HEK293 (cell line): ENCODE measurements around the gene IMP3.

ENCODE experiments used
- HOXC10 ChIP-seq: sonication (generic); formaldehyde crosslinking; IDR thresholded peaks from 2 replicates; pipeline ENCODE4 v1.8.1; 2023; ENCODE audit warnings: mild to moderate bottlenecking, missing genetic modification reagents
- KLF9 ChIP-seq: fragments of 450-650 bp; formaldehyde crosslinking; IDR thresholded peaks from 2 replicates; pipeline ENCODE4 v1.5.1; 2016; ENCODE audit warnings: missing biosample characterization, missing genetic modification characterization, low read depth
- MZF1 ChIP-seq: fragments of 450-650 bp; formaldehyde crosslinking; IDR thresholded peaks from 2 replicates; pipeline ENCODE4 v1.5.1; 2017; ENCODE audit warnings: missing biosample characterization, missing genetic modification characterization, borderline replicate concordance
- PATZ1 ChIP-seq: fragments of 450-650 bp; formaldehyde crosslinking; IDR thresholded peaks from 2 replicates; pipeline ENCODE4 v1.5.1; 2016; ENCODE audit warnings: missing biosample characterization, missing genetic modification characterization
- RBAK ChIP-seq: fragments of 450-650 bp; formaldehyde crosslinking; IDR thresholded peaks from 2 replicates; pipeline ENCODE4 v1.5.1; 2016; ENCODE audit warnings: missing biosample characterization, missing genetic modification characterization
- REPIN1 ChIP-seq: fragments of 450-650 bp; formaldehyde crosslinking; IDR thresholded peaks from 2 replicates; pipeline ENCODE4 v1.5.1; 2017; ENCODE audit warnings: missing biosample characterization, missing genetic modification characterization, low read depth
- SP7 ChIP-seq: fragments of 450-650 bp; formaldehyde crosslinking; IDR thresholded peaks from 2 replicates; pipeline ENCODE4 v1.5.1; 2016; ENCODE audit warnings: missing biosample characterization, missing genetic modification characterization
- ZBTB20 ChIP-seq: fragments of 450-650 bp; formaldehyde crosslinking; IDR thresholded peaks from 2 replicates; pipeline ENCODE4 v1.5.1; 2016; ENCODE audit warnings: missing biosample characterization, missing genetic modification characterization
- ZEB2 ChIP-seq: fragments of 450-650 bp; formaldehyde crosslinking; IDR thresholded peaks from 2 replicates; pipeline ENCODE4 v1.5.1; 2016; ENCODE audit warnings: missing biosample characterization, missing genetic modification characterization
- ZNF112 ChIP-seq: fragments of 450-650 bp; formaldehyde crosslinking; IDR thresholded peaks from 2 replicates; pipeline ENCODE4 v1.5.0; 2017; ENCODE audit warnings: missing biosample characterization, missing genetic modification characterization
- ZNF132 ChIP-seq: fragments of 450-650 bp; formaldehyde crosslinking; IDR thresholded peaks from 2 replicates; pipeline ENCODE4 v1.5.1; 2017; ENCODE audit warnings: missing biosample characterization, missing genetic modification characterization, borderline replicate concordance
- ZNF184 ChIP-seq: fragments of 450-650 bp; IDR thresholded peaks from 2 replicates; pipeline ENCODE4 v1.5.1; 2018; ENCODE audit warnings: missing biosample characterization, mild to moderate bottlenecking, missing genetic modification characterization
- ZNF221 ChIP-seq: fragments of 450-650 bp; formaldehyde crosslinking; IDR thresholded peaks from 2 replicates; pipeline ENCODE4 v1.5.1; 2017; ENCODE audit warnings: missing biosample characterization, missing genetic modification characterization, borderline replicate concordance
- ZNF23 ChIP-seq: fragments of 450-650 bp; formaldehyde crosslinking; IDR thresholded peaks from 2 replicates; pipeline ENCODE4 v1.5.1; 2016; ENCODE audit warnings: missing biosample characterization, missing genetic modification characterization, borderline replicate concordance
- ZNF248 ChIP-seq: fragments of 450-650 bp; formaldehyde crosslinking; IDR thresholded peaks from 2 replicates; pipeline ENCODE4 v1.5.1; 2017; ENCODE audit warnings: missing biosample characterization, missing genetic modification characterization
- ZNF335 ChIP-seq: fragments of 450-650 bp; formaldehyde crosslinking; conservative IDR thresholded peaks from 2 replicates; pipeline ENCODE4 v1.5.1; 2016; ENCODE audit warnings: missing biosample characterization, missing genetic modification characterization
- ZNF391 ChIP-seq: fragments of 450-650 bp; formaldehyde crosslinking; IDR thresholded peaks from 2 replicates; pipeline ENCODE4 v1.5.1; 2016; ENCODE audit warnings: low read depth, missing biosample characterization, missing genetic modification characterization, borderline replicate concordance
- ZNF473 ChIP-seq: fragments of 450-650 bp; formaldehyde crosslinking; IDR thresholded peaks from 2 replicates; pipeline ENCODE4 v1.5.1; 2017; ENCODE audit warnings: missing biosample characterization, missing genetic modification characterization
- ZNF560 ChIP-seq: fragments of 450-650 bp; formaldehyde crosslinking; IDR thresholded peaks from 2 replicates; pipeline ENCODE4 v1.5.1; 2017; ENCODE audit warnings: missing biosample characterization, missing genetic modification characterization, borderline replicate concordance
- ZNF623 ChIP-seq: fragments of 450-650 bp; formaldehyde crosslinking; IDR thresholded peaks from 2 replicates; pipeline ENCODE4 v1.5.1; 2016; ENCODE audit warnings: missing biosample characterization, missing genetic modification characterization
- ZNF626 ChIP-seq: fragments of 450-650 bp; sonication (Bioruptor Pico); formaldehyde crosslinking; IDR thresholded peaks from 2 replicates; pipeline ENCODE4 v1.5.1; 2018; ENCODE audit warnings: missing biosample characterization, missing genetic modification characterization, inconsistent platforms
- ZNF791 ChIP-seq: fragments of 450-650 bp; formaldehyde crosslinking; IDR thresholded peaks from 2 replicates; pipeline ENCODE4 v1.5.1; 2016; ENCODE audit warnings: missing biosample characterization, missing genetic modification characterization
- ZSCAN4 ChIP-seq: fragments of 450-650 bp; formaldehyde crosslinking; IDR thresholded peaks from 2 replicates; pipeline ENCODE4 v1.5.1; 2017; ENCODE audit warnings: missing biosample characterization, missing genetic modification characterization
- TF ChIP-seq, protein P1 (sequence below): fragments of 450-650 bp; formaldehyde crosslinking; IDR thresholded peaks from 2 replicates; pipeline ENCODE4 v1.5.1; 2016; ENCODE audit warnings: missing biosample characterization, missing genetic modification characterization, borderline replicate concordance
- TF ChIP-seq, protein P2 (sequence below): fragments of 450-650 bp; formaldehyde crosslinking; IDR thresholded peaks from 2 replicates; pipeline ENCODE4 v1.5.1; 2016; ENCODE audit warnings: missing biosample characterization, missing genetic modification characterization
- TF ChIP-seq, protein P3 (sequence below): fragments of 450-650 bp; formaldehyde crosslinking; IDR thresholded peaks from 2 replicates; pipeline ENCODE4 v1.5.1; 2016; ENCODE audit warnings: missing biosample characterization, missing genetic modification characterization
- TF ChIP-seq, protein P4 (sequence below): sonication (generic); formaldehyde crosslinking; IDR thresholded peaks from 2 replicates; pipeline ENCODE4 v1.8.1; 2022; ENCODE audit warnings: mild to moderate bottlenecking, moderate library complexity, missing genetic modification reagents
- TF ChIP-seq, protein P5 (sequence below): fragments of 450-650 bp; formaldehyde crosslinking; IDR thresholded peaks from 2 replicates; pipeline ENCODE4 v1.5.1; 2016; ENCODE audit warnings: missing biosample characterization, missing genetic modification characterization, low read depth

Gene IMP3

DNA sequence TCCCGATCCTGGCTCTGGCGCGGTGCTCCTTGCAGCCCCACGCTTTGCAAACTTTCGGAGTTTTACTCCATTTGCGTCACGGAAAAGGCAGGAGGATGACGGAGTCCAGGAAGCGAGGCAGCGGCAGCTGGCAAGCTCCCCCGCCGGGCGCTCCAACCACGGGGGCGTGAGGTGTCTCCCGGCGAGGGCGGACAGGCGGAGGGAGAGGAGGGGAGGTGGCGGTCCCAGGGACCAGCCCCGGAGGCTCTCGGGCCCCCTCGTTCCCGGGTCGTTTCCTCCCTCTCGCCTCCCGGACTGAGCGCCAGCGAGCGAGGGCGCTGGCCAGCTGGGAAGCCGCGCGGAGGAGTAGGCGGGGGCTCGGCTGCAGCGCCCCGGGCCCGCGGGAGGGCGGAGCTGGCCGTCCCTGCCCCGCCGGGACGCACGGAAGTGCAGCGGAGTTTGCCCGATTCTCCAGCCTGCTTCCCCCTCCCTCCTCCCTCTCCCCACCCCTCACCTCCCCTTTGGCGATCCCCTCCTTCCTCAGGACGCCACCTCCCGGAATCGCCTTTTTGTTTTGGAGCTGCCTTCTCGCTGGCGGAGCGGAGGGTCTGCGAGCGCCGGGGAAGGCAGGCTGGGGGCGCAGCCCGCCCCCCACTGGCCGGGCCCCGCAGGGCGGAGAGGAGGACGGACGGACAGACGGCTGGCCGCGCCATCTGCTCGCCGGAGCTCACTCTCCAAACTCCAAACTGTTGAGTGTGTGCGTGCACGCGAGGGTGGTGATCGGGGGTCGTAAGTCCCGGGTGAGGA lies 7.5 kb upstream of the IMP3 start, which contains the start of gene SNX33 (continued):
- TF ChIP-seq ZNF23 (tag by site-specific recombination) (no peak), ZNF132 (tag by site-specific recombination) (no peak), PATZ1 (peak; percentile 91), ZBTB20 (tag by site-specific recombination) (peak; percentile 100), SP7 (peak; percentile 54; the same call in 1 of the 2 replicates), ZNF623 (tag by site-specific recombination) (no peak), ZNF112 (tag by site-specific recombination) (no peak), ZNF473 (tag by site-specific recombination) (no peak), RBAK (tag by site-specific recombination) (no peak), ZNF221 (no peak), KLF9 (tag by site-specific recombination) (peak; percentile 83), ZNF184 (tag by site-specific recombination) (peak; percentile 87), ZNF626 (tag by site-specific recombination) (no peak), MZF1 (tag by site-specific recombination) (no peak), ZSCAN4 (no peak), ZNF560 (no peak), ZNF248 (no peak), HOXC10 (CRISPR knock-in tag) (0 out of 2 replicates have a peak, but pooled peaks have one; percentile 11), ZNF391 (tag by site-specific recombination) (peak; percentile 71; the same call in 1 of the 2 replicates), ZNF335 (tag by site-specific recombination) (peak; percentile 93), ZEB2 (tag by site-specific recombination) (no peak), REPIN1 (no peak; the same call in 1 of the 2 replicates), ZNF791 (tag by site-specific recombination) (no peak)
- TF ChIP-seq, protein P1, sequence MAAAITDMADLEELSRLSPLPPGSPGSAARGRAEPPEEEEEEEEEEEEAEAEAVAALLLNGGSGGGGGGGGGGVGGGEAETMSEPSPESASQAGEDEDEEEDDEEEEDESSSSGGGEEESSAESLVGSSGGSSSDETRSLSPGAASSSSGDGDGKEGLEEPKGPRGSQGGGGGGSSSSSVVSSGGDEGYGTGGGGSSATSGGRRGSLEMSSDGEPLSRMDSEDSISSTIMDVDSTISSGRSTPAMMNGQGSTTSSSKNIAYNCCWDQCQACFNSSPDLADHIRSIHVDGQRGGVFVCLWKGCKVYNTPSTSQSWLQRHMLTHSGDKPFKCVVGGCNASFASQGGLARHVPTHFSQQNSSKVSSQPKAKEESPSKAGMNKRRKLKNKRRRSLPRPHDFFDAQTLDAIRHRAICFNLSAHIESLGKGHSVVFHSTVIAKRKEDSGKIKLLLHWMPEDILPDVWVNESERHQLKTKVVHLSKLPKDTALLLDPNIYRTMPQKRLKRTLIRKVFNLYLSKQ (tag by site-specific recombination) = no peak
- TF ChIP-seq, protein P2, sequence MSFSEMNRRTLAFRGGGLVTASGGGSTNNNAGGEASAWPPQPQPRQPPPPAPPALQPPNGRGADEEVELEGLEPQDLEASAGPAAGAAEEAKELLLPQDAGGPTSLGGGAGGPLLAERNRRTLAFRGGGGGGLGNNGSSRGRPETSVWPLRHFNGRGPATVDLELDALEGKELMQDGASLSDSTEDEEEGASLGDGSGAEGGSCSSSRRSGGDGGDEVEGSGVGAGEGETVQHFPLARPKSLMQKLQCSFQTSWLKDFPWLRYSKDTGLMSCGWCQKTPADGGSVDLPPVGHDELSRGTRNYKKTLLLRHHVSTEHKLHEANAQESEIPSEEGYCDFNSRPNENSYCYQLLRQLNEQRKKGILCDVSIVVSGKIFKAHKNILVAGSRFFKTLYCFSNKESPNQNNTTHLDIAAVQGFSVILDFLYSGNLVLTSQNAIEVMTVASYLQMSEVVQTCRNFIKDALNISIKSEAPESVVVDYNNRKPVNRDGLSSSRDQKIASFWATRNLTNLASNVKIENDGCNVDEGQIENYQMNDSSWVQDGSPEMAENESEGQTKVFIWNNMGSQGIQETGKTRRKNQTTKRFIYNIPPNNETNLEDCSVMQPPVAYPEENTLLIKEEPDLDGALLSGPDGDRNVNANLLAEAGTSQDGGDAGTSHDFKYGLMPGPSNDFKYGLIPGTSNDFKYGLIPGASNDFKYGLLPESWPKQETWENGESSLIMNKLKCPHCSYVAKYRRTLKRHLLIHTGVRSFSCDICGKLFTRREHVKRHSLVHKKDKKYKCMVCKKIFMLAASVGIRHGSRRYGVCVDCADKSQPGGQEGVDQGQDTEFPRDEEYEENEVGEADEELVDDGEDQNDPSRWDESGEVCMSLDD (tag by site-specific recombination) = peak; percentile 72; the same call in 1 of the 2 replicates
- TF ChIP-seq, protein P3, sequence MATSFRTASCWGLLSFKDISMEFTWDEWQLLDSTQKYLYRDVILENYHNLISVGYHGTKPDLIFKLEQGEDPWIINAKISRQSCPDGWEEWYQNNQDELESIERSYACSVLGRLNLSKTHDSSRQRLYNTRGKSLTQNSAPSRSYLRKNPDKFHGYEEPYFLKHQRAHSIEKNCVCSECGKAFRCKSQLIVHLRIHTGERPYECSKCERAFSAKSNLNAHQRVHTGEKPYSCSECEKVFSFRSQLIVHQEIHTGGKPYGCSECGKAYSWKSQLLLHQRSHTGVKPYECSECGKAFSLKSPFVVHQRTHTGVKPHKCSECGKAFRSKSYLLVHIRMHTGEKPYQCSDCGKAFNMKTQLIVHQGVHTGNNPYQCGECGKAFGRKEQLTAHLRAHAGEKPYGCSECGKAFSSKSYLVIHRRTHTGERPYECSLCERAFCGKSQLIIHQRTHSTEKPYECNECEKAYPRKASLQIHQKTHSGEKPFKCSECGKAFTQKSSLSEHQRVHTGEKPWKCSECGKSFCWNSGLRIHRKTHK (tag by site-specific recombination) = no peak
- TF ChIP-seq, protein P4, sequence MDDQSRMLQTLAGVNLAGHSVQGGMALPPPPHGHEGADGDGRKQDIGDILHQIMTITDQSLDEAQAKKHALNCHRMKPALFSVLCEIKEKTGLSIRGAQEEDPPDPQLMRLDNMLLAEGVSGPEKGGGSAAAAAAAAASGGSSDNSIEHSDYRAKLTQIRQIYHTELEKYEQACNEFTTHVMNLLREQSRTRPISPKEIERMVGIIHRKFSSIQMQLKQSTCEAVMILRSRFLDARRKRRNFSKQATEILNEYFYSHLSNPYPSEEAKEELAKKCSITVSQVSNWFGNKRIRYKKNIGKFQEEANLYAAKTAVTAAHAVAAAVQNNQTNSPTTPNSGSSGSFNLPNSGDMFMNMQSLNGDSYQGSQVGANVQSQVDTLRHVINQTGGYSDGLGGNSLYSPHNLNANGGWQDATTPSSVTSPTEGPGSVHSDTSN (CRISPR knock-in tag) = peak; percentile 85
- TF ChIP-seq, protein P5, sequence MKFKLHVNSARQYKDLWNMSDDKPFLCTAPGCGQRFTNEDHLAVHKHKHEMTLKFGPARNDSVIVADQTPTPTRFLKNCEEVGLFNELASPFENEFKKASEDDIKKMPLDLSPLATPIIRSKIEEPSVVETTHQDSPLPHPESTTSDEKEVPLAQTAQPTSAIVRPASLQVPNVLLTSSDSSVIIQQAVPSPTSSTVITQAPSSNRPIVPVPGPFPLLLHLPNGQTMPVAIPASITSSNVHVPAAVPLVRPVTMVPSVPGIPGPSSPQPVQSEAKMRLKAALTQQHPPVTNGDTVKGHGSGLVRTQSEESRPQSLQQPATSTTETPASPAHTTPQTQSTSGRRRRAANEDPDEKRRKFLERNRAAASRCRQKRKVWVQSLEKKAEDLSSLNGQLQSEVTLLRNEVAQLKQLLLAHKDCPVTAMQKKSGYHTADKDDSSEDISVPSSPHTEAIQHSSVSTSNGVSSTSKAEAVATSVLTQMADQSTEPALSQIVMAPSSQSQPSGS (tag by site-specific recombination) = no peak
